Panc1 (cell line): ENCODE measurements around the gene SEMA4D. TPM values are rescaled to one million over a fixed set of nuclear protein-coding genes. Genes with fewer than 3 reads are reported as not detected.

Source experiments
- ATAC-seq: fragments of 200-7000 bp; cut with Tn5 transposase; 2 replicates; pipeline ENCODE4 v1.9.1; 2020; ENCODE audit warnings: mild to moderate bottlenecking, moderate library complexity
- BruUV-seq: library from RNA; stranded (reverse); fragments of 400-500 nt; replicated peaks from 2 replicates; lab custom pipeline; 2021; lab: Mats Ljungman, UMichigan
- CTCF ChIA-PET: fragments of 300-600 bp; sonication (Branson Sonifier 250); formaldehyde crosslinking; loops from one replicate; lab custom pipeline; 2022; ENCODE audit warnings: antibody characterized with exemption; lab: Charles Lee
- POLR2A ChIA-PET: fragments of 300-600 bp; sonication (Branson Sonifier 250); formaldehyde crosslinking; loops from one replicate; lab custom pipeline; 2022; ENCODE audit warnings: antibody characterized with exemption; lab: Charles Lee
- DNase-seq: peaks from one replicate; pipeline ENCODE4 v3.0.0-alpha.2; 2010; ENCODE audit warnings: low read depth, low spot score
- H3K27ac ChIP-seq: 2 replicates; pipeline ENCODE4 v1.5.1; 2011; ENCODE audit warnings: mild to moderate bottlenecking, low read length, inconsistent platforms
- H3K27me3 ChIP-seq: fragments of 200-500 bp; sonication (Bioruptor generic); 2 replicates; pipeline ENCODE4 v1.6.0; 2014; ENCODE audit warnings: low read length, inconsistent platforms; ENCODE audit not compliant: control insufficient read depth, insufficient read depth
- H3K36me3 ChIP-seq: fragments of 200-500 bp; sonication (Bioruptor generic); 2 replicates; pipeline ENCODE4 v1.5.1; 2014; ENCODE audit warnings: inconsistent platforms, mild to moderate bottlenecking, low read length, moderate library complexity; ENCODE audit not compliant: control insufficient read depth, insufficient read depth
- H3K4me1 ChIP-seq: 2 replicates; pipeline ENCODE4 v1.5.1; 2011; ENCODE audit warnings: inconsistent platforms, mild to moderate bottlenecking, low read length, moderate library complexity; ENCODE audit not compliant: control insufficient read depth, insufficient read depth
- H3K4me3 ChIP-seq, 2 experiments: 2 replicates each; pipeline ENCODE4 v1.5.1; 2011 to 2012; ENCODE audit warnings: low read depth in 2 of 2, low read length in 2 of 2, mild to moderate bottlenecking in 2 of 2, inconsistent platforms in 1 of 2, moderate library complexity in 1 of 2
- H3K9me3 ChIP-seq: fragments of 200-500 bp; sonication (Bioruptor generic); 2 replicates; pipeline ENCODE4 v1.5.1; 2014; ENCODE audit warnings: low read depth, mild to moderate bottlenecking, inconsistent platforms, low read length, moderate library complexity; ENCODE audit not compliant: control insufficient read depth, insufficient read depth
- POLR2AphosphoS5 ChIP-seq: IDR thresholded peaks from 2 replicates; pipeline ENCODE4 v1.6.1; 2012; ENCODE audit warnings: mild to moderate bottlenecking, low read depth, low read length, moderate library complexity
- SIN3A ChIP-seq: IDR thresholded peaks from 2 replicates; pipeline ENCODE4 v1.6.1; 2012; ENCODE audit warnings: low read depth, mild to moderate bottlenecking, low read length, moderate library complexity, borderline replicate concordance; ENCODE audit not compliant: insufficient read depth
- TCF7L2 ChIP-seq: IDR thresholded peaks from 2 replicates; pipeline ENCODE4 v1.6.1; 2011; ENCODE audit warnings: mild to moderate bottlenecking, low read depth, low read length, inconsistent platforms
- in situ Hi-C: cut with HindIII; loops from 2 replicates; pipeline ENCODE4 v1.10.0; 2016; ENCODE audit warnings: low sequenced_read_pairs, low pct_unique_long_range_greater_than_20kb
- intact Hi-C: fragments of 100-400 bp; cut with micrococcal nuclease; formaldehyde crosslinking; loops from one replicate; pipeline ENCODE4 v1.10.0; 2022; ENCODE audit not compliant: unreplicated experiment
- total RNA-seq: library from RNA; stranded (reverse); gene quantifications from one replicate; pipeline ENCODE4 v1.2.1, GENCODE V29; 2021; ENCODE audit not compliant: unreplicated experiment
- TF ChIP-seq, protein P1 (sequence below), 2 experiments: IDR thresholded peaks; 2 replicates each; pipeline ENCODE4 v1.6.1; 2011 to 2012; ENCODE audit warnings: low read depth in 2 of 2, control low read depth in 1 of 2, low read length in 1 of 2, mild to moderate bottlenecking in 1 of 2, moderate library complexity in 1 of 2; ENCODE audit not compliant: insufficient read depth in 1 of 2
- TF ChIP-seq, protein P2 (sequence below): fragments of 450-650 bp; IDR thresholded peaks from 2 replicates; pipeline ENCODE4 v1.5.1; 2017; ENCODE audit warnings: mild to moderate bottlenecking

SEMA4D gene
- total RNA-seq, 1 experiment from 2014 or later: 6.5 TPM

DNA sequence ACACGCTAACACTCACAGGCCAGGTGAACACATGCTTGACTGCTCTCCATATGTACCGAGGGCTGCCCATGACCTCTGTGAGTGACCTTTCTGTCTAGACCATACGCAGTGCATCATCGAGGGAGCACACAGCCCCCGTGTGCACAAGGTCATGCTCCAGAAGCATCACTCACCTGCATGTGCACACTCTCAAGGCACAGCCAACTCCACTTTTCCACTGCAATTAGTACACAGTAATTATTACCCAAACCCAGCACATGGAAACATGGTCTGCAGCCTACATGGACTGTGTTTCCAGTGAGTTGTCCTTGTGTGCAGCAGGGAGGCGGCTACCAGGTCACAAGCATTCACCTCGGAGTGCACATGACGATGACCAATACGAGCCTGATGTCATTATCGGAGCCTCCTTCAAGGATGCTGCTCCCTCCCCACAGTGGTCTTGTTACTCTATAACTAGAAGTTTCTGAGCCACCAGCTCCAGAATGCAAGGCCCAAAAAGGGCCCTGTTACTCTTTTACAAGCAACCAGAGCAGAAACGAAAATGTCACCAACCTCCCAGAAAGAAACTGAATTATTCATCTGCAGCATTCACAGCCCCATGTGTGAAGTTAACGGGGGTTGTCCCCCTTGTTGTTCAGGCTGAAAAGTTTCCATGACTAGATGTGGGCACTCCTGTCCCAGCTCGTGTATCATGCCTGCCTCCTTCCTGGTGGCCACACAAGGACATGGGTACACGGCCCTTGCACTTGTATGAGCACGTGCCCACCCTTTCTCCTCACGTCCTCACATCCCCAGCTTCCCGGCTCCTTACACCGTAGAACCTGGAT lies 31.2 kb downstream of the SEMA4D start:
- Histone ChIP-seq H3K36me3 (no peaks in the 10 kb centered on the region), H3K9me3 (no peaks in the 10 kb centered on the region), H3K27me3 (no peaks in the 10 kb centered on the region), H3K27ac (no peak overlapping the region), H3K4me3 (no peak overlapping the region), H3K4me1 (no peaks in the 10 kb centered on the region)
- no TSS peak for BruUV-seq
- no peak for ATAC-seq
- CTCF ChIA-PET: no interaction called here
- in situ Hi-C loops (no loop called here), intact Hi-C loops (no loop called here)
- POLR2A ChIA-PET: no interaction called here
- no peak for DNase-seq
- TF ChIP-seq, protein P1, sequence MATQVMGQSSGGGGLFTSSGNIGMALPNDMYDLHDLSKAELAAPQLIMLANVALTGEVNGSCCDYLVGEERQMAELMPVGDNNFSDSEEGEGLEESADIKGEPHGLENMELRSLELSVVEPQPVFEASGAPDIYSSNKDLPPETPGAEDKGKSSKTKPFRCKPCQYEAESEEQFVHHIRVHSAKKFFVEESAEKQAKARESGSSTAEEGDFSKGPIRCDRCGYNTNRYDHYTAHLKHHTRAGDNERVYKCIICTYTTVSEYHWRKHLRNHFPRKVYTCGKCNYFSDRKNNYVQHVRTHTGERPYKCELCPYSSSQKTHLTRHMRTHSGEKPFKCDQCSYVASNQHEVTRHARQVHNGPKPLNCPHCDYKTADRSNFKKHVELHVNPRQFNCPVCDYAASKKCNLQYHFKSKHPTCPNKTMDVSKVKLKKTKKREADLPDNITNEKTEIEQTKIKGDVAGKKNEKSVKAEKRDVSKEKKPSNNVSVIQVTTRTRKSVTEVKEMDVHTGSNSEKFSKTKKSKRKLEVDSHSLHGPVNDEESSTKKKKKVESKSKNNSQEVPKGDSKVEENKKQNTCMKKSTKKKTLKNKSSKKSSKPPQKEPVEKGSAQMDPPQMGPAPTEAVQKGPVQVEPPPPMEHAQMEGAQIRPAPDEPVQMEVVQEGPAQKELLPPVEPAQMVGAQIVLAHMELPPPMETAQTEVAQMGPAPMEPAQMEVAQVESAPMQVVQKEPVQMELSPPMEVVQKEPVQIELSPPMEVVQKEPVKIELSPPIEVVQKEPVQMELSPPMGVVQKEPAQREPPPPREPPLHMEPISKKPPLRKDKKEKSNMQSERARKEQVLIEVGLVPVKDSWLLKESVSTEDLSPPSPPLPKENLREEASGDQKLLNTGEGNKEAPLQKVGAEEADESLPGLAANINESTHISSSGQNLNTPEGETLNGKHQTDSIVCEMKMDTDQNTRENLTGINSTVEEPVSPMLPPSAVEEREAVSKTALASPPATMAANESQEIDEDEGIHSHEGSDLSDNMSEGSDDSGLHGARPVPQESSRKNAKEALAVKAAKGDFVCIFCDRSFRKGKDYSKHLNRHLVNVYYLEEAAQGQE (IDR thresholded peaks at IDR 0.05; ENCODE audit: insufficient read depth in 1 of 2, low read depth in 2 of 2, low read length in 1 of 2): no peak
- TF ChIP-seq POLR2AphosphoS5: no peak

DNA sequence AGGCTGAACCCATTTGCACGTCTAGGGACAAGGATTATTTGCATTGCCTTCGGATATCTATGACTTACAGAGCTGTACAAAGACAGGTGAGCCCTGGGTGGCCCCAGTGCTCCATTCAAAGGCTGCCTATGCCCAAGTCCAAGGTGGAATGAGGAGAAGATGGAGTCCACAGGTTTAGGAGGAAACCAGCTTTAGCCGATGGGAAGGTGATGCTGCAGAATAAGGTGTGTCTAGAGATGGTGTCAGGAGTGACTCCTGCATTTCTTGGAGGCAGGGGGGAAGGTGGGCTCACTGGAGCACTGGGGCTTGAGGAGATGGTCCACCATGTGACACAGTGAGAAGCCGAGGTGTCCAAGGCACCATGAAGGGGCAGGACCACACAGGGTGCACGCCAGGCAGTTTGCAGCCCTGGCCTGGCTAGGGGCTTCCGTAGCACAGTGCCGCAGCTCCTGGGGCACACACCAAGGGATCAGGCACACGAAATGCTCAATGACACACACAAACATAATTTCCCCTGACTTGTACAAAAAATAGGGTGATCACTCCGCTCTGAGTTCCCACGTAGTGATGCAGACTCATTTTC lies 32.1 kb downstream of the SEMA4D start:
- BruUV-seq: no TSS peak
- no peak for ATAC-seq
- no peak for DNase-seq
- H3K27ac ChIP-seq: no peak overlapping the region
- H3K27me3 ChIP-seq: no peaks in the 10 kb centered on the region
- no peaks in the 10 kb centered on the region for H3K4me1 ChIP-seq
- ChIA-PET POLR2A (no interaction called here), CTCF (no interaction called here)
- H3K4me3 ChIP-seq: no peak overlapping the region
- intact Hi-C loops (no loop called here), in situ Hi-C loops (no loop called here)
- no peaks in the 10 kb centered on the region for H3K9me3 ChIP-seq
- no peak for TF ChIP-seq POLR2AphosphoS5
- no peak for TF ChIP-seq TCF7L2
- TF ChIP-seq, protein P1 (IDR thresholded peaks at IDR 0.05; ENCODE audit: insufficient read depth in 1 of 2, low read depth in 2 of 2, low read length in 1 of 2): no peak
- TF ChIP-seq, protein P2, sequence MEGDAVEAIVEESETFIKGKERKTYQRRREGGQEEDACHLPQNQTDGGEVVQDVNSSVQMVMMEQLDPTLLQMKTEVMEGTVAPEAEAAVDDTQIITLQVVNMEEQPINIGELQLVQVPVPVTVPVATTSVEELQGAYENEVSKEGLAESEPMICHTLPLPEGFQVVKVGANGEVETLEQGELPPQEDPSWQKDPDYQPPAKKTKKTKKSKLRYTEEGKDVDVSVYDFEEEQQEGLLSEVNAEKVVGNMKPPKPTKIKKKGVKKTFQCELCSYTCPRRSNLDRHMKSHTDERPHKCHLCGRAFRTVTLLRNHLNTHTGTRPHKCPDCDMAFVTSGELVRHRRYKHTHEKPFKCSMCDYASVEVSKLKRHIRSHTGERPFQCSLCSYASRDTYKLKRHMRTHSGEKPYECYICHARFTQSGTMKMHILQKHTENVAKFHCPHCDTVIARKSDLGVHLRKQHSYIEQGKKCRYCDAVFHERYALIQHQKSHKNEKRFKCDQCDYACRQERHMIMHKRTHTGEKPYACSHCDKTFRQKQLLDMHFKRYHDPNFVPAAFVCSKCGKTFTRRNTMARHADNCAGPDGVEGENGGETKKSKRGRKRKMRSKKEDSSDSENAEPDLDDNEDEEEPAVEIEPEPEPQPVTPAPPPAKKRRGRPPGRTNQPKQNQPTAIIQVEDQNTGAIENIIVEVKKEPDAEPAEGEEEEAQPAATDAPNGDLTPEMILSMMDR: no peak
- no peak for TF ChIP-seq SIN3A
- H3K36me3 ChIP-seq: no peaks in the 10 kb centered on the region
